Measurements from ENCODE around the gene ZSCAN21.
A peak's percentile ranks its signal among the peaks of the same experiment; 100 is the strongest.

Gene ZSCAN21

GRCh38 chr7:100100420-100101015 is 50.9 kb downstream of the ZSCAN21 start:
- DNase-seq (ENCODE audit: low spot score) = peak; percentile 89

DNA sequence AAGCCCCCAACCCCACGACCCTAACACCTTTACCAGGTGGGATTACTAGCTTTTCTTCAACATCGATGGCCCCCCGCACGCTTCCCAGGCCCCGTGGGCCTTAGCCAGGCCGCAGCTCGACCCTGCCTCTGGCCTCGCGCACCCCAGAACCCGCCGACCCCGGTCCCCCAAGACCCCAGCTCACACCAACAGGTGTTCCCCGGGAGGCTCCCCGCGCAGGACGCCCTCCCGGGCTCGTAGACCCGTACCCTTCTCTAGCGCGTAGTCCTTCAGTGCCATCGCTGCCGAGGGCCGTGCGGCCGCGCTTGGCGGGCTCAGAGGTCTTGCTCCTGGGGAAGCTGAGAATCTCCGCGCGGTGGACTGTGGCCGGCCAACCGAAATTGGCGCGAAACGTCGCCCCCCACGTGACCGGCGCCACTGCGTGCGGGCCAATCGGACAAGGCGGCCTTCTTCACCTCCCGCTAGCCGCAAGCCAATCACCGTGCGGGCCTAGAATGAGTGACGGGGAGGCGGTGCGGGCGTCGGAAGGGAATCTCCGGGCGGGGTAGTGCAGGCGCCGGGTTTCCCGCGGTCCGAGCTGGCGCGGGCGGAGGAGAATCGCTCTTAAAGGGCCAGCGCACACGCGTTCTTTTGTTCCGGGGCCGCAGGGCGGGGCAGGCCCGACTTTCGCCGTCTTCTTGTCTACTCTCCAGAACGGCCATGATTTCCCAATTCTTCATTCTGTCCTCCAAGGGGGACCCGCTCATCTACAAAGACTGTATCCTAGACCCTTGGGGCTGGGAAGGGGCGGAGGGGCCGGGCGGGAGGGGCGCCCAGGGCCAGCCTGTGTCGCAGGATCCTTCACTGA is 51.7 kb downstream of the ZSCAN21 start, which contains the start of the genes AP4M1 and MCM7:
Gene AP4M1 (plus strand): TSS at position 628 of the 847 bp plus-strand sequence. CDS start 72 bp downstream, at position 700.
Gene MCM7 (minus strand): TSS at position 382 of the 847 bp plus-strand sequence. CDS start 103 bp downstream, at position 279.
- DNase-seq (ENCODE audit: low spot score) = peak; percentile 98

GRCh38 chr7:100102950-100103840 is 53.6 kb downstream of the ZSCAN21 start:
- DNase-seq (ENCODE audit: low spot score) = no peak

DNA sequence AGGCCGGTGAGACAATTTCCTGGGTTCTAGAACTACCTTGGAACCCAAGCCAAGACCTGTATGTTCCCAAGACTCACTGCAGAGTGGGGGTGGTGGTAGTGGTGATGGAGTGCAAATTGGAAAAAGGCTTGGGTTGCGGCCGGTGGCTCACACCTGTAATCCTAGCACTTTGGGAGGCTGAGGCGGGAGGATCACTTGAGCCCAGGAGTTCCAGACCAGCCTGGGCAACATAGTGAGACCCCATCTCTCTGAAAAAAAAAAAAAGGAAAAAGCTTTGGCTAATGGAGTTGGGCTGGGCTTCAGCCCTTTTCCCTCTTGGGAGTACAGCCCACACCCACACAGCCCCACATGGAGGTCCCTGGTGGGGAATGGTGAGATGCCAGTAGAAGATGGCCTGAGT is 56.0 kb downstream of the ZSCAN21 start:
- DNase-seq (ENCODE audit: low spot score) = no peak

DNA sequence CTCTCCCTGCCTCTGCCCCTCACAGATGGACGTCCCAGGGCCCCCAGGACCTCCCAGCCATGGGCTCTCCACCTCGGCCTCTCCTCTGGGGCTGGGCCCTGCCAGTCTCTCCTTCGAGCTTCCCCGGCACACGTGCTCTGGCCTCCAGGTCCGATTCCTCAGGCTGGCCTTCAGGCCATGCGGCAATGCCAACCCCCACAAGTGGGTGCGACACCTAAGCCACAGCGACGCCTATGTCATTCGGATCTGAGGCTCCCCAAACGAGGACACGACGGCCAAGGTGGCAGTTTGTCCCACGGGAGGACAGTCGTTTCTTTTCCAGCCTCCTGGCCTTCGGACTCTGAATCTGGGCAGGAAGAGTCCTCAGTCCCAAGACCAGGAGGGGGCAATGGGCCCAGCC is 57.1 kb downstream of the ZSCAN21 start:
- DNase-seq (ENCODE audit: low spot score) = no peak

- no peak for DNase-seq (ENCODE audit: low spot score)
Observed at GRCh38 chr7:100107125-100107737, 57.7 kb downstream of the ZSCAN21 start.

- DNase-seq (ENCODE audit: low spot score) = no peak
Observed at GRCh38 chr7:100107890-100108289, 58.3 kb downstream of the ZSCAN21 start.

DNA sequence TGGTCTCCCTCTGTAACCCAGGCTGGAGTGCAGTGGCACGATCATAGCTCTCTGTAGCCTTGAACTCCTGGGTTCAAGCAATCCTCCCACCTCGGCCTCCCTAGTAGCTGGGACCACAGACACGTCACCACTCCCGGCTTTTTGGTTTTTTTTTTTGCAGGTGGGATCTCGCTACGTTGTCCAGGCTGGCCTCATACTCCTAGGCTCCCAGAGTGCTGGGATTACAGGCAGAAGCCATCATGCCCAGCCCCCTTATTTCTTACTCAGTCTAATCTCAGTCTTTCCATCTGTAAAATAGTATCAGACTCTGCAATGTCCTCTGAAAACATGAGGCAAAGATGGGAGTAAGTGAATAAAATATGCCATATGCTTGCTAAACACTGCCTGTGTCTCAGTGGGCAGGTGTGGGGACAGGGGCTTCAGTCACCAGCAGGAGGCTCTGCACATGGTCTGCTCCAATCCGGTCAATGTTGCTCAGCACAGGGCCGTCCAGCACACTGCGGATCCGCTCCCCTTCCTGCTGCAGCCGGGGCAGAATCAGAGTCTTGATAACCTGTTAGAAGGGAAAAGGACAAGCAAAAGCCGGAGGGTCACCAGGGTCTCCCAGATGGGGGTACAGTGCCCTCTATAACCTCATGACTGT is 60.1 kb downstream of the ZSCAN21 start:
- DNase-seq (ENCODE audit: low spot score) = no peak

DNA sequence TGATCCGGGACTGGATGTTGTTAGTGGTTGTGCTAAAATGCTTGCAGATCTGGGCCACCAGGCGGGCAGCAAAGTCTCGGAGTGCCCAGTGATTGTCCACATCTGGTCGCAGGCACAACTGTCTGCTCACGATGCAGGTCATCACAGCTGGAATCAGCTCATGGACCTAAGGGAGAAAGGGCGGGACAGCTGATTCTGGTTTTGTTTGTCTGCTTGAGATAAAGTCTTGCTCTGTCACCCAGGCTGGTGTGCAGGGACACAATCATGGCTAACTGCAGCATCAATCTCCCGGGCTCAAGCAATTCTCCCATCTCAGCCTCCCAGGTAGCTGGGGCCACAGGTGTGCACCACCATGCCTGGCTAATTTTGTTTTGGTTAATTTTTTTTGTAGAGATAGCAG is 61.6 kb downstream of the ZSCAN21 start:
- no peak for DNase-seq (ENCODE audit: low spot score)

DNA sequence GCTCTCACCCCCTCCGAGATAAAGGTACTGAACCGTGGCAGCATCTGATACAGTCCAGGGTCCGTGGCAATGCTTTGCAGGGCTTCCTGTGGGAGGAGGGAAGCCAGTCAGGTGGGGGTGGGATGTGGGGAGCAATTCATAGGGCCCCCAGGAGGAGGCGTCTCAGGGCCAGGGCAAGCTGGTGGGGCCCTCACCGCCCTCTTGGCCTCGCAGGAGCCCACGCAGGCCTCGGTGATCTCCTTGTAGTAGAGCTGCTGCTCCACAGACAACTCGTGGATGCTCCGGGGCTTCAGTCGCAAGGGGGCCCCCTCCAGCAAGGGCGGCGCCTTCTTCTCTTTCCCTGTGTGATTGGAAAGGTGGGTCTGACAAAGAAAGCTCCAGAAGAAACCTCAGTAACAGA is 62.3 kb downstream of the ZSCAN21 start:
- DNase-seq (ENCODE audit: low spot score) = no peak
